Right atrium auricular region (tissue), 2 donors: ENCODE measurements around the gene CADPS. TPM values are rescaled to one million over a fixed set of nuclear protein-coding genes. Genes with fewer than 3 reads are reported as not detected.

Source experiments
- DNase-seq: peaks from one replicate; pipeline ENCODE4 v3.0.0-alpha.2; 2019; ENCODE audit warnings: low spot score
- H3K27ac ChIP-seq, 2 donors: fragments of 200-600 bp; sonication (generic); 1 replicate in 1 of 2; 2 replicates in 1 of 2; pipeline ENCODE4 v1.5.1; 2016 to 2019
- H3K27me3 ChIP-seq, 2 donors: fragments of 200-600 bp; sonication (generic); one replicate each; pipeline versions ENCODE4 v1.5.1 to v1.6.0; 2017 to 2019
- H3K36me3 ChIP-seq: fragments of 200-600 bp; sonication (generic); one replicate; pipeline ENCODE4 v1.5.1; 2016
- H3K4me1 ChIP-seq, 2 donors: fragments of 200-600 bp; sonication (generic); one replicate each; pipeline versions ENCODE4 v1.5.1 to v1.6.0; 2017 to 2019
- H3K4me3 ChIP-seq, 2 donors: fragments of 200-600 bp; sonication (generic); 1 replicate in 1 of 2; 2 replicates in 1 of 2; pipeline ENCODE4 v1.5.1; 2017 to 2019; ENCODE audit warnings: mild to moderate bottlenecking in 1 of 2, moderate library complexity in 1 of 2
- H3K9me3 ChIP-seq, 2 donors: fragments of 200-600 bp; sonication (generic); one replicate each; pipeline ENCODE4 v1.5.1; 2019
- total RNA-seq, 2 donors: library from RNA; depleted of rRNA; stranded (reverse); fragments of >200 nt; gene quantifications; one replicate each; pipeline ENCODE4 v1.1.0, GENCODE V29; 2016
- TF ChIP-seq, protein P1 (sequence below), 2 donors: fragments of 200-600 bp; sonication (generic); IDR thresholded peaks; one replicate each; pipeline ENCODE4 v1.5.1; 2019; ENCODE audit warnings: antibody characterized with exemption in 2 of 2

Gene CADPS
- total RNA-seq, 2 donors from 2014 or later: 16.1 to 48.2 TPM

DNA sequence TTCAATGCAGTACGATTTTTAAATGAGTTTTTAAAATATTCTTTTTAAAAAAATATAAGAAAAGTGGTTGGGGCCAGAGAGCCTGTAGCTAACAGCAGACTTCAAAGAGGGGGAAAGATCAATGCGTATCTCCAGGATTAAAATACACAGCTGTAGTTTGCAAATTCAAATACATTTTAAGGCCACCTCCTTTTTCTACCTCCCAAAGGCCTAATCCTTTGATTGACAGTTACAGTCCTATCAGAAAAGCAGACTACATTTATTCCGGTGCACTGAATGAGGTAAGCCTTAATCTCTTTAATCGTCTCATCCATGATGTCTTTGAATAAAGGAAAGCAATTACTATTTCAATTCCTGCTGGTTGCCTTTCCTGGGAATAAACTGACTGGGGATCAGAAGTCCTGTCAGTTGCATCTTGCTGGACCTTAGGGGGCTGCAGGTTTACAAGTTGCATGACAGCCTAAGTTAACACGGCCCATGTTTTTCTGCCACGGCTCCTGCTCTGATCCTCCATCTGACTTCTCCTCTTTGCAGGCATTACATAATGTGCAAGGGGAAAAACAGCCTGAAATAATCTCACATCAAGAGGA, 51.7 kb downstream of the CADPS start:
- TF ChIP-seq, protein P1, sequence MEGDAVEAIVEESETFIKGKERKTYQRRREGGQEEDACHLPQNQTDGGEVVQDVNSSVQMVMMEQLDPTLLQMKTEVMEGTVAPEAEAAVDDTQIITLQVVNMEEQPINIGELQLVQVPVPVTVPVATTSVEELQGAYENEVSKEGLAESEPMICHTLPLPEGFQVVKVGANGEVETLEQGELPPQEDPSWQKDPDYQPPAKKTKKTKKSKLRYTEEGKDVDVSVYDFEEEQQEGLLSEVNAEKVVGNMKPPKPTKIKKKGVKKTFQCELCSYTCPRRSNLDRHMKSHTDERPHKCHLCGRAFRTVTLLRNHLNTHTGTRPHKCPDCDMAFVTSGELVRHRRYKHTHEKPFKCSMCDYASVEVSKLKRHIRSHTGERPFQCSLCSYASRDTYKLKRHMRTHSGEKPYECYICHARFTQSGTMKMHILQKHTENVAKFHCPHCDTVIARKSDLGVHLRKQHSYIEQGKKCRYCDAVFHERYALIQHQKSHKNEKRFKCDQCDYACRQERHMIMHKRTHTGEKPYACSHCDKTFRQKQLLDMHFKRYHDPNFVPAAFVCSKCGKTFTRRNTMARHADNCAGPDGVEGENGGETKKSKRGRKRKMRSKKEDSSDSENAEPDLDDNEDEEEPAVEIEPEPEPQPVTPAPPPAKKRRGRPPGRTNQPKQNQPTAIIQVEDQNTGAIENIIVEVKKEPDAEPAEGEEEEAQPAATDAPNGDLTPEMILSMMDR (IDR thresholded peaks at IDR 0.05): no peak
- no peaks in the 10 kb centered on the region for H3K36me3 ChIP-seq
- no peaks in the 10 kb centered on the region for H3K9me3 ChIP-seq
- no peak for DNase-seq
- no peaks in the 10 kb centered on the region for H3K4me1 ChIP-seq
- no peak overlapping the region for H3K27ac ChIP-seq
- no peak overlapping the region for H3K4me3 ChIP-seq
- peaks cover 0 to 3% of the 10 kb centered on the region in 2 donors for H3K27me3 ChIP-seq

DNA sequence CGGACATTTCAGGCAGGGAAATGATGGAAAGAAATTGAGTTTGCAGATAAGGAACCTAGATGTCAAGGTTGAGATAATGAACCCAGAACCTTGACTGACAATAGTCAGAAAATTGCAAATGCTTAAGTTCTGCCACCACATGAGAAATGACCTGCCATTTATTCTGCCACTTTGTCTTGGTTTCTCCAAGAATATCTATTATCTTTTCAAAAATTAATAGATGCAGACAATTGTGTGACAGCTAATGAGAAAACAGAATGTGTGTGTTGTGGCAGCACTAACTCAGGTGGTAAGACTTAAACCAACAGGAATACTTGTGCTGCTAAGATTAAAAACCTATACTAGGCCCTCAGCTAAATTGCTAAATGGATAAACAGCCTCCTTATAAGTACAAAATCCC, 52.3 kb downstream of the CADPS start:
- Histone ChIP-seq H3K9me3 (no peaks in the 10 kb centered on the region), H3K36me3 (no peaks in the 10 kb centered on the region), H3K27ac (no peak overlapping the region), H3K4me3 (no peak overlapping the region), H3K27me3 (peaks cover 0 to 3% of the 10 kb centered on the region in 2 donors), H3K4me1 (no peaks in the 10 kb centered on the region)
- no peak for DNase-seq
- TF ChIP-seq, protein P1 (IDR thresholded peaks at IDR 0.05): no peak

DNA sequence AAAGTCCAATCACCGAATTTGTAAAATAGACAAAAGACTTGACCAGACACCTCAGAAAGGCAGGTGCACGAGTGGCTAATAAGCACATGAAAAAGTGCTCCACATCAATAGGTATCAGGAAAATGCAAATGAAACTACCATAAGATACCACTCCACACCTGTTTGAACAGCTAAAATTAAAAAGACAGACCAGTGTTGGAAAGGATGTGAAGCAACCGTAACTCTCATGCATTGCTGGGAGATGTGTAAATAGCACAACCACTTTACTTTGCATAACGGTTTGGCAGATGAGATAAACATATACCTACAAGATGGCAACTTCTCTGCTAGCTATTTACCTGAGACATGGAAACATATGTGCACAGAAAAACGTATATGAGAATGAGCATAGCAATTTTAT, 56.9 kb downstream of the CADPS start:
- TF ChIP-seq, protein P1 (IDR thresholded peaks at IDR 0.05): no peak
- Histone ChIP-seq H3K27ac (no peak overlapping the region), H3K4me1 (no peaks in the 10 kb centered on the region), H3K36me3 (no peaks in the 10 kb centered on the region), H3K4me3 (no peak overlapping the region), H3K27me3 (no peaks in the 10 kb centered on the region), H3K9me3 (no peaks in the 10 kb centered on the region)
- no peak for DNase-seq

DNA sequence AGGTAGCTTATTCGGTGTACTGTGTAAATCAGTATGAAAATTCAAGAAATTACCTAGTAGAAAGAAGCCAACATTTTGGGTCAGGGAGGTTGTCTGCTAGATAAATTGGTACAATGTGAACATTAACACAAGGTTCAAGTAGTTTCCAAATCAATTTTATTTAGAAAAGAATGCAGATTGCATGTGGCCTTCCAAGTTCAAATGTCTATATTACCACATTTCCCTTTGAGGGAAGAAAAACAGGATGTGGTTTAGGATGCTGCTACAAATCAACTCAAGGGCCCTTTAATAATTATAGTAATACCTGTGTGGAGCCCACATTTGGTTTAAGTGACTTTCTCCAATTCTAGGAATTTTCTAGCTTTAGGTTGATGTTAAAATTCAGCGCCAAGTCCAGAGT, 57.5 kb downstream of the CADPS start:
- Histone ChIP-seq H3K27me3 (no peaks in the 10 kb centered on the region), H3K9me3 (no peaks in the 10 kb centered on the region), H3K27ac (no peak overlapping the region), H3K4me3 (no peak overlapping the region), H3K36me3 (no peaks in the 10 kb centered on the region), H3K4me1 (no peaks in the 10 kb centered on the region)
- TF ChIP-seq, protein P1 (IDR thresholded peaks at IDR 0.05): no peak
- DNase-seq: no peak

DNA sequence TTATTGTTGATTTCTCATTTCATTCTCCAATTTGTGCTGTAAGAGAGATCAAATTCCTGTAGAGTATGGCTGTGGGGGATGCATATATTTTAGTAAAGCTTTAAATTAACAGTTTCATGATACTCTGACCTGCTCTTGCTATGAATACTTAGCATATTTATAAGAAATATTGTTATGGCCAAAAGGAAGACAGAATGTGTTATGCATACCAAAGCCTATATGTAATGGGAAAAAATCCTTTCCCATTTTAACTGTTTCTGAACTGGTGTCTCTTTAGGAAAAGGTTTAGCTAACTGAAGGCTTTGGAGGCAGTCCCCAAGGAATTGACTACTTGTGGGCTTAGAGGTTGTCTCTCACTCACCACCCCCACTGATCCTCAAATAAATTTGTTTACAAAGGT, 59.2 kb downstream of the CADPS start:
- no peaks in the 10 kb centered on the region for H3K9me3 ChIP-seq
- no peak overlapping the region for H3K27ac ChIP-seq
- no peaks in the 10 kb centered on the region for H3K36me3 ChIP-seq
- TF ChIP-seq, protein P1 (IDR thresholded peaks at IDR 0.05): no peak
- H3K4me3 ChIP-seq: no peak overlapping the region
- H3K4me1 ChIP-seq: no peaks in the 10 kb centered on the region
- no peaks in the 10 kb centered on the region for H3K27me3 ChIP-seq
- no peak for DNase-seq

DNA sequence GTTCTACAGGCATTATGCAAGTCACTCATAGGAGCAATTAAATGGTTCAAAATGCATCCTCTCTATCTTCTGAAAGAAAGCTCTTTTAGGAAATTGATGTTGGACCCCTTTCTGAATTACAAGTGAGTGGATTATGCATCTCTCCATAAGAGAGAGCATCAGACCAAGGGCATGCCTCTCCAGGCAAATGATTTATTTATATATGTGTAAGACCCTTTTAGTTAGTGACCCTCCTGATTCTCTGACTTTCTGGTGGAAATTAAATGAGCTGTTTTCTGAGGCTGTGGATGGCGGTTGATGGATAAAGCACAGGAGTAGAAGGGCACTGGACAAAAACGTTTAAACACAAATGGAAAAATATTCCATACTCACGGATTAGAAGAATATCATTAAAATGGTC, 62.6 kb downstream of the CADPS start:
- Histone ChIP-seq H3K4me1 (no peaks in the 10 kb centered on the region), H3K4me3 (no peak overlapping the region), H3K27ac (no peak overlapping the region), H3K9me3 (no peaks in the 10 kb centered on the region), H3K27me3 (no peaks in the 10 kb centered on the region), H3K36me3 (no peaks in the 10 kb centered on the region)
- TF ChIP-seq, protein P1 (IDR thresholded peaks at IDR 0.05): no peak
- no peak for DNase-seq
